ENCODE measurements around the gene GPI. TPM values are rescaled to one million over a fixed set of nuclear protein-coding genes. Genes with fewer than 3 reads are reported as not detected.

Gene GPI
- total RNA-seq, 2 donors from 2014 or later: 394 to 516 TPM

Other genes with a start within 250 kb of the GPI start
- 100 to 1,000 TPM; 119 to 135 TPM for gene LSM14A, start 192.7 kb upstream of the GPI start, total RNA-seq
- 10 to 100 TPM in 1 of 2 donors, 1 to 10 TPM in 1; 9.6 to 13.3 TPM for gene GARRE1, start 110.6 kb upstream of the GPI start, total RNA-seq
- 10 to 100 TPM; 18.2 to 28.4 TPM for gene PDCD2L, start 39.2 kb downstream of the GPI start, total RNA-seq
- gene UBA2, start 63.2 kb downstream of the GPI start, total RNA-seq: 100 to 1,000 TPM; 121 to 180 TPM
- 1 to 10 TPM; 1.1 to 1.2 TPM for gene WTIP, start 116.6 kb downstream of the GPI start, total RNA-seq